Cardiac fibroblast (primary cell): ENCODE results near the gene NAA16.
"Not testable (repeated sequence)": the region's sequence is repeated elsewhere in the genome, so short reads cannot be mapped to it uniquely, and the experiment has no call there.

Experiments used
- DNase-seq, 2 donors: peaks; one replicate each; pipeline versions ENCODE4 v3.0.0 to v3.0.0-alpha.2; 2010; ENCODE audit warnings: low read depth in 2 of 2
- H3K4me3 ChIP-seq, 2 donors: replicated peaks in 1 of 2; 1 replicate in 1 of 2; 2 replicates in 1 of 2; pipeline ENCODE4 v1.5.1; 2011; ENCODE audit warnings: low read depth in 2 of 2, low read length in 2 of 2, mild to moderate bottlenecking in 2 of 2, moderate library complexity in 1 of 2
- TF ChIP-seq, protein P1 (sequence below): IDR thresholded peaks from one replicate; pipeline ENCODE4 v1.5.1; 2011; ENCODE audit warnings: low read depth, mild to moderate bottlenecking, low read length, inconsistent platforms

Gene NAA16

GRCh38 chr13:41352935-41353840, 42.1 kb downstream of the NAA16 start:
- peak; percentile 69 to 90 for DNase-seq
- H3K4me3 ChIP-seq, result no peak overlapping the region

GRCh38 chr13:41354416-41354815, 43.3 kb downstream of the NAA16 start:
- DNase-seq, result peak in 1 of 2 donors; percentile 56
- TF ChIP-seq, protein P1, sequence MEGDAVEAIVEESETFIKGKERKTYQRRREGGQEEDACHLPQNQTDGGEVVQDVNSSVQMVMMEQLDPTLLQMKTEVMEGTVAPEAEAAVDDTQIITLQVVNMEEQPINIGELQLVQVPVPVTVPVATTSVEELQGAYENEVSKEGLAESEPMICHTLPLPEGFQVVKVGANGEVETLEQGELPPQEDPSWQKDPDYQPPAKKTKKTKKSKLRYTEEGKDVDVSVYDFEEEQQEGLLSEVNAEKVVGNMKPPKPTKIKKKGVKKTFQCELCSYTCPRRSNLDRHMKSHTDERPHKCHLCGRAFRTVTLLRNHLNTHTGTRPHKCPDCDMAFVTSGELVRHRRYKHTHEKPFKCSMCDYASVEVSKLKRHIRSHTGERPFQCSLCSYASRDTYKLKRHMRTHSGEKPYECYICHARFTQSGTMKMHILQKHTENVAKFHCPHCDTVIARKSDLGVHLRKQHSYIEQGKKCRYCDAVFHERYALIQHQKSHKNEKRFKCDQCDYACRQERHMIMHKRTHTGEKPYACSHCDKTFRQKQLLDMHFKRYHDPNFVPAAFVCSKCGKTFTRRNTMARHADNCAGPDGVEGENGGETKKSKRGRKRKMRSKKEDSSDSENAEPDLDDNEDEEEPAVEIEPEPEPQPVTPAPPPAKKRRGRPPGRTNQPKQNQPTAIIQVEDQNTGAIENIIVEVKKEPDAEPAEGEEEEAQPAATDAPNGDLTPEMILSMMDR, result no peak
- no peak overlapping the region for H3K4me3 ChIP-seq

More at GRCh38 chr13:41352935-41353840, 42.1 kb downstream of the NAA16 start:
- TF ChIP-seq, protein P1, result peak; percentile 65

GRCh38 chr13:41356385-41356648, 45.2 kb downstream of the NAA16 start:
- H3K4me3 ChIP-seq, DNase-seq: not testable (repeated sequence)

DNA sequence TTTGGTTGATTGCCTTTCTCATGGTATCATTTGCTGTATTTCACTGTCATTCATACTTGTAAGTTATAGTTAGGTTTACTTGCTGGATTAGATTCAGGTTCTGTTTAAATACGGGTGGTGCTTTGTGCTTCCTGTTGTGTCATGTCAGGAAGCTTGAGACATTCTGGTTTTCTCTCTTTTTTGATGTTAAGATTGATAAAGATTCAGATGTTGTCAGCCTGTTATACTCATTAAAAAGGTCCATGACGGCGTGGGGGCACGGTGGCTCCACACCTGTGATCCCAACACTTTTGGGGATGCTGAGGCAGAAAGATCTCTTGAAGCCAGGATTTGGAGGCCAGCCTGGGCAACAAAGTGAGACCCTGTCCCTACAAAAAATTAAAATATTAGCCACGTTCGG, 45.7 kb downstream of the NAA16 start:
- TF ChIP-seq, protein P1, result no peak
- DNase-seq, result peak in 1 of 2 donors; percentile 16
- H3K4me3 ChIP-seq, result no peak overlapping the region

DNA sequence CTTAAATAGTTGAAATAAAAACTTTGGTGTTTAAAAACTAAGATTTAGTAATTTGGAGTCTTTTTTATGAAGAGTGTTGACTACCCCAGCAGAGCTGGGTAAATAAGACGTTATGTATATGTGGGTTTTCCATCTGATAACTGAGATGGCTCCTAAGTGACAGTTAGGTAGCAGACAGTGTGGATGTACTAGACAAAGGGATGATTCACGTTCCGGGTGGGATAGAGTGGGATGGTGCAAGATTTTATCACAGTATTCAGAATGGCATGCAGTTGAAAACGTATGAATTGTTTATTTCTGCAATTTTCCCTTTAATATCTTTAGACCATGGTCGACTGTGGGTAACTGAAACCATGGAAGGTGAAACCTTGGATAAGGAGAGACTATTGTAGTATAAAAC, 50.4 kb downstream of the NAA16 start:
- peak in 1 of 2 donors; percentile 43 for DNase-seq

GRCh38 chr13:41364043-41364442, 53.0 kb downstream of the NAA16 start:
- TF ChIP-seq, protein P1, result no peak
- DNase-seq, result no peak
- no peak overlapping the region for H3K4me3 ChIP-seq

More for the DNA sequence above, 50.4 kb downstream of the NAA16 start:
- H3K4me3 ChIP-seq, result no peak overlapping the region
- TF ChIP-seq, protein P1, result no peak

DNA sequence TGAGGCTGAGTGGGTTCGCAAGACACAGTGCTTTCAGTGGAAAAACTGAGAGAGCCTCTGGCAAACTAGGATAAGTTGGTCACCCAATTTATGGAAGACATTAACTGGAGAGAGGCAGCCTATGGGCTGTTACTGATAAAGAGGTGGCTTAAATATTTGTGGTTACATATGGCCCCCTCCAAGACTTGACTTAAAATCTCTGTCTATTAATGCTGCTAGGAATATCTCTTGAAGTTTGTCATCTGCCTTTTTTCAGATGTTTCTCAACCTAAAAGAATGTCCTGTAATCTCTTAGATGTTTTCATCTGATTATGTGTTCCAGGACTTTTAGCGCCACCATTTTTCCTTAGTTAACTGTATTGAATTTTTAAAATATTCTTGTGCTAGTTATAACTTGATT, 54.6 kb downstream of the NAA16 start:
- H3K4me3 ChIP-seq, result no peak overlapping the region
- peak in 1 of 2 donors; percentile 20 for DNase-seq
- TF ChIP-seq, protein P1, result no peak
